Suprapubic skin (tissue), 4 donors: ENCODE measurements around the gene L3MBTL4.

Experiments used
- EP300 ChIP-seq: sonication (generic); formaldehyde crosslinking; IDR thresholded peaks from one replicate; pipeline ENCODE4 v1.6.1; 2017; ENCODE audit warnings: antibody characterized with exemption
- POLR2A ChIP-seq, 2 donors: fragments of 450-650 bp; IDR thresholded peaks; one replicate each; pipeline ENCODE4 v1.6.1; 2017; ENCODE audit warnings: antibody characterized with exemption in 2 of 2, mild to moderate bottlenecking in 2 of 2, moderate library complexity in 2 of 2
- POLR2AphosphoS5 ChIP-seq, 3 donors: sonication (generic); formaldehyde crosslinking; IDR thresholded peaks; one replicate each; pipeline ENCODE4 v1.6.1; 2017; ENCODE audit warnings: antibody characterized with exemption in 3 of 3
- TF ChIP-seq, protein P1 (sequence below), 2 donors: fragments of 200-600 bp in 1 of 2; fragments of 450-650 bp in 1 of 2; sonication (generic) in 1 of 2; IDR thresholded peaks; one replicate each; pipeline ENCODE4 v1.5.1; 2016 to 2019; ENCODE audit warnings: antibody characterized with exemption in 2 of 2, mild to moderate bottlenecking in 1 of 2, moderate library complexity in 1 of 2

DNA sequence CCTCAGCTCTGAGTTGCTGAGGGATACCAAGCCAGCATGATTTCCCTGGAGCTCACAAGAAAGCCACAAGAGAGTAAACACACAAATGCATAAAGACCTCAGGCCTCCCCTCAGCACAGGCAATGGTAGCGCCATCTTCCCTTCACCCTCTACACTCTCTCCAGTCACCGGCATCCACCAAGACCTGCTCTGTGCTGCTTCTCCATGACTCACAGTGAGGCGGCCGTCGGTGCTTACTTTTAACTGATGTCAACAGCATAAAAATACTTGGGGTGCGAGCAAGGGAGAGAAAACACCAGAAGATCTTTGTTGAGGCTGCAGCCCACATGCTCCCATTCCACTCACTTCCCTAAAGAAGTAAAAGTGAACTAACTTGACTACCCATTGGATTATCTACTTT, 46.7 kb downstream of the L3MBTL4 start:
- TF ChIP-seq, protein P1, sequence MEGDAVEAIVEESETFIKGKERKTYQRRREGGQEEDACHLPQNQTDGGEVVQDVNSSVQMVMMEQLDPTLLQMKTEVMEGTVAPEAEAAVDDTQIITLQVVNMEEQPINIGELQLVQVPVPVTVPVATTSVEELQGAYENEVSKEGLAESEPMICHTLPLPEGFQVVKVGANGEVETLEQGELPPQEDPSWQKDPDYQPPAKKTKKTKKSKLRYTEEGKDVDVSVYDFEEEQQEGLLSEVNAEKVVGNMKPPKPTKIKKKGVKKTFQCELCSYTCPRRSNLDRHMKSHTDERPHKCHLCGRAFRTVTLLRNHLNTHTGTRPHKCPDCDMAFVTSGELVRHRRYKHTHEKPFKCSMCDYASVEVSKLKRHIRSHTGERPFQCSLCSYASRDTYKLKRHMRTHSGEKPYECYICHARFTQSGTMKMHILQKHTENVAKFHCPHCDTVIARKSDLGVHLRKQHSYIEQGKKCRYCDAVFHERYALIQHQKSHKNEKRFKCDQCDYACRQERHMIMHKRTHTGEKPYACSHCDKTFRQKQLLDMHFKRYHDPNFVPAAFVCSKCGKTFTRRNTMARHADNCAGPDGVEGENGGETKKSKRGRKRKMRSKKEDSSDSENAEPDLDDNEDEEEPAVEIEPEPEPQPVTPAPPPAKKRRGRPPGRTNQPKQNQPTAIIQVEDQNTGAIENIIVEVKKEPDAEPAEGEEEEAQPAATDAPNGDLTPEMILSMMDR (IDR thresholded peaks at IDR 0.05) = no peak
- no peak for TF ChIP-seq POLR2AphosphoS5 (IDR thresholded peaks at IDR 0.05)
- no peak for TF ChIP-seq POLR2A (IDR thresholded peaks at IDR 0.05)
- no peak for TF ChIP-seq EP300
